GM18870 (cell line): ENCODE measurements around the gene STAC2.
"Not testable (repeated sequence)": the region's sequence is repeated elsewhere in the genome, so short reads cannot be mapped to it uniquely, and the experiment has no call there.

ENCODE experiments used
- ATAC-seq: cut with Tn5 transposase; IDR thresholded peaks from one replicate; pipeline ENCODE4 v1.9.1; 2021; ENCODE audit warnings: moderate library complexity; ENCODE audit not compliant: unreplicated experiment

STAC2 gene, protein sequence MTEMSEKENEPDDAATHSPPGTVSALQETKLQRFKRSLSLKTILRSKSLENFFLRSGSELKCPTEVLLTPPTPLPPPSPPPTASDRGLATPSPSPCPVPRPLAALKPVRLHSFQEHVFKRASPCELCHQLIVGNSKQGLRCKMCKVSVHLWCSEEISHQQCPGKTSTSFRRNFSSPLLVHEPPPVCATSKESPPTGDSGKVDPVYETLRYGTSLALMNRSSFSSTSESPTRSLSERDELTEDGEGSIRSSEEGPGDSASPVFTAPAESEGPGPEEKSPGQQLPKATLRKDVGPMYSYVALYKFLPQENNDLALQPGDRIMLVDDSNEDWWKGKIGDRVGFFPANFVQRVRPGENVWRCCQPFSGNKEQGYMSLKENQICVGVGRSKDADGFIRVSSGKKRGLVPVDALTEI

DNA sequence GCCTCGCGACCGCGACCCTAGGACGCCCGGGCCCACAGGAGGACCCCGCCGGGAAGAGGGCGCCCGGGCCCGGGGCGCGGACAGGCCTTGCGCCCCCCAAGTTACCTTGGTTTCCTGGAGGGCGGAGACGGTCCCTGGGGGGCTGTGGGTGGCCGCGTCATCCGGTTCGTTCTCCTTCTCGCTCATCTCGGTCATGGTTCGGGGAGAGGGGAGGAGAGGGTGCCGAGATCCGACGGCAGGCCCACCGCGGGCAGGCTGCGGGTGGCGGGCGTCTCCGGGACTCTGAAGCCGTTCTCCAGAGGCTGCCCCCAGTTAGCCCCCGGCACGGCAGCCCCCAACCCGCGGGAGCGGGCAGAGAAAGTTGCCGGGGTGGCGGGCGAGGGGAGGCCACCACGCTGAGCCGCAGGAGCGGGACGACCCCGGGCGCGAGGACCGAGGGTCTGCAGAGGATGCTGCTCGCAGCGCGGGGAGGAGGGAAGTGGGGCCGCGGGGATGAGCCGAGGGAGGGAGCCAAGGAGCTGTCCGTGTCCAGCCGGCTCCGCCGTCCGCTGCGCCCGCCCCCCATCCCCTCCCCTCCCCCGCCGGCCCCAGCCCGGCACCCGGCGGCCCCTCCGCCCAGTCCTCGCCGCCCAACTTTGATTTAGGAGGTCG is at the start of gene STAC2:
STAC2 (minus strand) TSS at position 638 of the 651 bp plus-strand sequence; CDS start at position 195, 443 bp downstream.
- ATAC-seq, result no peak

DNA sequence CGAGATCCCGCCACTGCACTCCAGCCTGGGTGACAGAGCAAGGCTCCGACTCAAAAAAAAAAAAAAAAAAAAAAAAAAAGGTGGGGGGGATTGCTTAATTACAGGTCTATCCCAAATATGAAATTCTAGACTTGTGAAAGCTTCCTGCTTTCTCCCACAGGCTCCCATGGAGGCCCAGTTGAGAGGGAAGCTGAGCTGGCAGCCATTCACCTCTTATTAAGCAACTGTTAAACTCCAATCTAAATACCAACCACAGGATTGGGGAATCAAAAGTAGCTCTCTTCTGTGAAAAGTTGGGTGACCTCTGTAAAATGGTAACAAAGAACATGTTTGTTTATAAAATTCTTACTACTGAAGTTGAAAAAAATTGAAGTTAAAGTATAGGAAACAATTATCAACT is 45.8 kb upstream of the STAC2 start:
- ATAC-seq, result no peak

- ATAC-seq, result no peak
Observed at GRCh38 chr17:39270923-39271322, 45.2 kb upstream of the STAC2 start.

- no peak for ATAC-seq
Observed at GRCh38 chr17:39264119-39264518, 38.4 kb upstream of the STAC2 start.

DNA sequence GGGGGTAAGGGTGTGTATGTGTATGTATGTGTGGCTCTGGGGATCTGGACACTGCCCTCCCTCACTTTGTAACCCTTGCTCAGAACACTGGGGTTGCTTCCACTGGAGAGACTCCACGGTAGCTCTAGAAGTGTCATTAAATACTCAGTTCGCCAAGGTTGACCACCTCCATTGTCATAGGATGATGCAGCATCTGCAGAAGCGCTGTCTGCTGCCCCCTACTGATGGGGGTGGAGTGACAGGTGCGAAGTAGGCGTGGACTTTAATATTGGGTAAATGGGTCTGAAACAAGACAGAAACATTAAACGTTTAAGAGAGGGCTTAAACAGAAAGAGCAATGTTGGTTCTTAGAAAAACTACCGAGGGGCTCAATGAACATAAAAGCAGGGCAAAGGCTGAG is 35.5 kb upstream of the STAC2 start:
- ATAC-seq, result no peak

GRCh38 chr17:39252788-39253460 is 27.2 kb upstream of the STAC2 start:
- no peak for ATAC-seq

DNA sequence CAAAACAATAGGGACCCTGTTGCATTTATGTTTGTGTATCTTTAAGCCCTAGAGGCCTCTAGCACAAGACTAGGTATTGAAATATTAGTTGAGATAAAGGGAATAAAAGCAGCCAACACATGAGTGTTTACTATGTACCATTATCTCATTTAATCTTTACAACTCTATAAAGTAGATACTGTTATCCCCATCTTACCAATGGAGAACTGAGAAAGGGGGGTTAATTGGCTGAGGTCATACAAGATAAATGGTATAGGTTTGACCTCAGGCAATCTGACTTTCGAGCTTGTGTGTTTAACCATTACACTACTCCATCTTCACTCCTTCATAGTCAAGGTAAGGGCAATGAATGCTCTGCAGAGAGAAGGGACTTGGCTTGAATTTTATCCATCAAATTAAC is 26.3 kb upstream of the STAC2 start:
- no peak for ATAC-seq

GRCh38 chr17:39250076-39250475 is 24.3 kb upstream of the STAC2 start:
- ATAC-seq, result not testable (repeated sequence)

- ATAC-seq, result no peak
Observed at GRCh38 chr17:39246274-39246673, 20.5 kb upstream of the STAC2 start.

- no peak for ATAC-seq
Observed at GRCh38 chr17:39244600-39245570, 19.1 kb upstream of the STAC2 start.

GRCh38 chr17:39244016-39244599 is 18.4 kb upstream of the STAC2 start:
- ATAC-seq, result no peak

DNA sequence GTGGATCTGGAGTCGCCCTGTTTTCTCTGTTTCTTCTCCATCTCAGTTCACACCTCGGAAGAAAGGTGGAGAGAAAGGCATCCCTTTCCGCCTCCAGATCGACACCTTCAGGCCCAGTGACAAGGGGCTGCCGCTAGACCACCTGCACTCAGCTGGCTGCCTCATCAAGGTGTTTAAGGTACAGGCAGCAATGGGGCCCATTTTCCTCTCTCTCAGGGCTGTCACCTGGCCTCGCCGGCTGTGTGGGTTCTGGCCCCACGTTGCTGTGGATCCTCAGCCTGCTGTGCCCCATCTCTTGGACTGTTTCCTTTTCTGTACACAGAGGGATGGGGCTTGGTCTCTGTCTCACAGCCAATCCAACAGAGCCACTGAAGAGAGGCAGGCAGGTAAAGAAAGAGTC is 17.4 kb upstream of the STAC2 start:
- ATAC-seq, result no peak

DNA sequence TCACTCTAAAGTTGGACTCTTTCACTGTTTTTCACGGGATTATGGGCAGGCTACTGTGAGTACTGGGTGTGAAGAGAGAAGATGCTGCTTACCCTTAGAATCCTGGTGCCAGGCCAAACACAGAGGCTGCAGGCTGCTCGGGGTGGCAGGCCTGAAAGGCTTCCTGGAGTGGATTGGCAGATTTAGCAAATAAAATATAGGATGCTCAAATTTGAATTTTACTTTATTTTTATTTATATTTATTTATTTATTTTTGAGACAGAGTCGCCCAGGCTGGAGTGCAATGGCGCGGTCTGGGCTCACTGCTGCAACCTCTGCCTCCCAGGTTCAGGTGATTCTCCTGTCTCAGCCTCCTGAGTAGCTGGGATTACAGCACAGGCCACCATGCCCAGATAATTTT is 14.9 kb upstream of the STAC2 start:
- no peak for ATAC-seq

DNA sequence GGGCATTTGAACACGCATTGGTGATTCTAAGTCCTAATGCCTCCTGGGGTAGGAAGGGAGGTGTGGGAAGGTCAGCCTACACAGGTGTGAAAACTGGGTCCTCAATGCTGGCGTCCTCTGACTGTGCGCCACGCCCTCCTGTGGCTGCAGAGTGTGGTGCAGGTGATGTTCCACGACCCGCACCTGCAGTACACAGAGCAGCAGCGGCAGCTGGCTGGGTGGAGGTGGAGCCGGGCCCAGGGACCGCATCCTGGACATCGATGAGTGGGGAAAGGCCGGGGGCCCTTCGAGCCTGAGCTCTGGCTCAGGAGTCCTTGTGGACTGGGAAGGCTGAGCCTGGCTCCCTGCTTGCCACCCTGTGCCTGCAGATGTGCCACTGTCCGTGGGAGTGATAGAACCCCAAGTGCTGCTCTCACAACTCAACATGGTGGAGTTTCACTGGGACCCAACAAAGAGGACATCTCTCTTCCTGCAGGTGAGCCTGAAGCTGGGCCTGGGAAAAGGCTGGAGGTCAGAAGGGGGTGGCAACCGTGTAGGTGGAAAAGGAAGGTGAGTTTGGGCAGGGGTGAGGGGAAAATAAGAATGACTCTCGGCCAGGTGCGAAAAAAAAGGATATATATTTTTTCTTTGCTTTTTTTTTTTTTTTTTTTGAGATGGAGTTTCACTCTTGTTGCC is 14.0 kb upstream of the STAC2 start:
- no peak for ATAC-seq

- no peak for ATAC-seq
Observed at GRCh38 chr17:39238311-39238972, 12.7 kb upstream of the STAC2 start.

GRCh38 chr17:39237586-39237985 is 11.8 kb upstream of the STAC2 start:
- ATAC-seq, result no peak

DNA sequence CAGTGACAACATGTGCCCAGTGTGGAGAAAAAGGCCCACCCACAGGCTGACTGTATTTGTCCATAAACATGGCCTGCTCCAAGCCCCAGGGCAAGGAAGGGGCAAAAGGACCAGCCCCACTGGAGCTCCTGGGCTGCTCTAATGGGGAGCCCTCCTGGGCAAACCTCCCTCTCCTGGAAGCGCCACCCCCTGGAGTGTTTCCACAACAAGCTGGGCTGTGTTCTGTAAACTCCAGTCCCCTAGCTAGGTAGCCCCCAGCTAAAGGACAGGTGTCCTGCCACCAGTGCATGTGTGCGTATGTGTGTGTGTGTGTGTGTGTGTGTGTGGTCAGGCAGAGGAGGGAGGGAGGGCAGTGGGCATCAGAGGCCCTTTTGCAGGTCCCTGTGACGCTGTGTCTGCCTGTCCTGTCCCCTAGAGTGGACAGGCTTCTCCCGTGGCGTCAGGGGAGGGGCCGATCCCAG is 11.3 kb upstream of the STAC2 start:
- no peak for ATAC-seq

- no peak for ATAC-seq
Observed at GRCh38 chr17:39236450-39236927, 10.7 kb upstream of the STAC2 start.
